ENCODE results near the gene PHF11. TPM values are rescaled to one million over a fixed set of nuclear protein-coding genes. Genes with fewer than 3 reads are reported as not detected.

The PHF11 gene
- total and polyA plus RNA-seq, 3 donors from 2014 or later = 20.7 to 41.2 (median 21.4) TPM

DNA sequence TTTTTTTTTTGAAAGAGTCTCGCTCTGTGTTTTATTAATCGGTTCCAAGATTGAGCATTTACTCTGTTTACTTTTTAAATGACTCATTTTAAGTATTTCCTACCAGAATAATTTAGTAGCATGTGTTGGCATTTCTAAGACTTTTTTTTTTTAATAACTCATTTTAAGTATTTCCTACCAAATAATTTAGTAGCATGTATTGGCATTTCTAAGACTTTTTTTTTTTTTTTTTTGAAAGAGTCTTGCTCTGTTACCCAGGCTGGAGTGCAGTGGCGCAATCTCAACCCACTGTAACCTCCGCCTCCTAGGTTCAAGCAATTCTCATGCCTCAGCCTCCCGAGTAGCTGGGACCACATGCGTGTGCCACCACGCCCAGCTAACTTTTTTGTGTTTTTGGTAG, 38.5 kb upstream of the PHF11 start:
- intact Hi-C loops (cut with DNase I; ENCODE audit: low total_unique reads) = no loop called here
- no peaks in the 10 kb centered on the region for H3K36me3 ChIP-seq (ENCODE audit: low read depth, missing control alignments)
- no peak overlapping the region for H3K4me3 ChIP-seq

DNA sequence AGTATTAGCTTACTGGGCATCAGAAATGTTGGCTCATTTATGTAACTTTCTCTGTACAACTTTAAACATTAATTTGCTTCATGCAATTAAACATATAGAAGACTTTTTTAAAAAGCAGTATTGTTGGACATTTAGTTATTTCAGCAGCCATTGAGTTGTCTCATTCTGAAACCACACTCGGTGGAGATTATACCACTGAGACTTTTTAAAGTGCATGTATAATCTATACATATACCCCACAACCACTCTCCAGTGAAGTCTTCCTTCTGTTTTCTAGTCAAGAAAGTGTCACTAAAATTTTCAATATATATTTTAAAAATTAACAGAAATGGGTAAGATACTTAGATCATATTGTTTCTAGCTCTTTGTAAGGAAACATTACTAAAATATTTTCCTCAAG, 36.2 kb upstream of the PHF11 start:
- Histone ChIP-seq H3K27ac (no peak overlapping the region), H3K4me3 (no peak overlapping the region), H3K9me3 (no peaks in the 10 kb centered on the region), H3K36me3 (ENCODE audit: low read depth, missing control alignments) (no peaks in the 10 kb centered on the region), H3K27me3 (no peaks in the 10 kb centered on the region), H3K4me1 (peaks cover 5% of the 10 kb centered on the region)
- intact Hi-C loops (cut with DNase I; ENCODE audit: low total_unique reads) = no loop called here
- whole genome bisulfite sequencing, 2 donors = 90 to 97% methylated on average over 1 of the region's 1 CpG
- TF ChIP-seq POLR2A (IDR thresholded peaks at IDR 0.05) = no peak
- TF ChIP-seq, protein P1, sequence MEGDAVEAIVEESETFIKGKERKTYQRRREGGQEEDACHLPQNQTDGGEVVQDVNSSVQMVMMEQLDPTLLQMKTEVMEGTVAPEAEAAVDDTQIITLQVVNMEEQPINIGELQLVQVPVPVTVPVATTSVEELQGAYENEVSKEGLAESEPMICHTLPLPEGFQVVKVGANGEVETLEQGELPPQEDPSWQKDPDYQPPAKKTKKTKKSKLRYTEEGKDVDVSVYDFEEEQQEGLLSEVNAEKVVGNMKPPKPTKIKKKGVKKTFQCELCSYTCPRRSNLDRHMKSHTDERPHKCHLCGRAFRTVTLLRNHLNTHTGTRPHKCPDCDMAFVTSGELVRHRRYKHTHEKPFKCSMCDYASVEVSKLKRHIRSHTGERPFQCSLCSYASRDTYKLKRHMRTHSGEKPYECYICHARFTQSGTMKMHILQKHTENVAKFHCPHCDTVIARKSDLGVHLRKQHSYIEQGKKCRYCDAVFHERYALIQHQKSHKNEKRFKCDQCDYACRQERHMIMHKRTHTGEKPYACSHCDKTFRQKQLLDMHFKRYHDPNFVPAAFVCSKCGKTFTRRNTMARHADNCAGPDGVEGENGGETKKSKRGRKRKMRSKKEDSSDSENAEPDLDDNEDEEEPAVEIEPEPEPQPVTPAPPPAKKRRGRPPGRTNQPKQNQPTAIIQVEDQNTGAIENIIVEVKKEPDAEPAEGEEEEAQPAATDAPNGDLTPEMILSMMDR (IDR thresholded peaks at IDR 0.05) = no peak
- DNase-seq = no peak

More for the DNA sequence above, 38.5 kb upstream of the PHF11 start:
- no peak for TF ChIP-seq POLR2A (IDR thresholded peaks at IDR 0.05)
- TF ChIP-seq, protein P1 (IDR thresholded peaks at IDR 0.05) = no peak
- no peaks in the 10 kb centered on the region for H3K4me1 ChIP-seq
- DNase-seq = no peak
- H3K9me3 ChIP-seq = no peaks in the 10 kb centered on the region
- H3K27me3 ChIP-seq = no peaks in the 10 kb centered on the region
- H3K27ac ChIP-seq = no peak overlapping the region
- WGBS, 2 donors = 91 to 92% methylated on average over 7 of the region's 7 CpGs

DNA sequence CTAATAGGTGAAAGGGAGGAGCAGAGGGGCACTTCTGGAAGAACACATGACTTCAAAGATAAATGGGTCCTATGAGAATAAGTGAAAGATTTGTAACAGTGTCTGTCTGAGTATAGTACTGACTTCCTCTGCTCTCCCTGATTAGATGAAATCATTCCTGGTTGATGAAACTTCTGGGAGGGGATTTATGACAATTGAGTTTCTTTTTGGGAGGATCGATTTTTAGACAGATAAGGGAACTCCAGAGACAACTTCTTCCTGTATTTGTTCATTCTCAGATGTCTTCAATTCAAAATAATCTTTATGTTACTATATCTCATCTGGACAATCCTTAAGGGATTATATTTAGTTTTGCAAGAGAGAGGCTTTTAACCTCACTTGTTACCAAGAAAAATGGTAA, 31.7 kb upstream of the PHF11 start:
- H3K27ac ChIP-seq = peak overlapping the region in 1 of 2 donors; percentile 62
- intact Hi-C loops (cut with DNase I; ENCODE audit: low total_unique reads) = no loop called here
- WGBS, 2 donors = 57 to 69% methylated on average over 1 of the region's 1 CpG

DNA sequence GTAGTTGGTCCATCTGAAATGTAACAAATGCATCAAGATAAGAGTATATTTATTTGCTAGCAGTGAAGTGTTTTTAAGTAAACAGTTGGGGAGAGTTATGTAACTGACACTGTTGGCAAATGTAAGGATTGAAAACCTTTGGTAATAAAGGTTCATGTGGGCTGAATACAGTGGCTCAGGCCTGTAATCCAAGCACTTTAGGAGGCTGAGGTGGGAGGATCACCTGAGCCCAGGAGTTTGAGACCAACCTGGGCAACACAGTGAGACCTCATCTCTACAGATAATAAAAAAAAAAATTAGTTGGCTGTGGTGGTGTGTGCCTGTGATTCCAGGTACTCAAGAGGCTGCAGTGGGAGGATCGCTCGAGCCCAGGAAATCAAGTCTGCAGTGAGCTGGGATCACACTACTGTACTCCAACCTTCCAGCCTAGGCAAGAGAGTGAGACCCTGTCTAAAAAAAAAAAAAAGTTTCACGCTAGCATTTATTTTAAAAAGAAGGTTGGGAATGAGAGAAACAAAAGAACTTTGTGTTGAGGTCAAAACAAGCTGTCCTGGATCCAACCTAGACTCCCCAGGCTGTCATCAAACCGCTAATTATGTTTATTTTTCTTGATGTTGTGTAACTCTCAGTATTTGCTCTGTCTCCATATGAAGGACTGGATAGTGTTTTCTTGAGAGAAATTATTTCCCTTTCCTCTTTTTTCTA, 31.0 kb upstream of the PHF11 start:
- no peak for DNase-seq
- Histone ChIP-seq H3K27me3 (no peaks in the 10 kb centered on the region), H3K27ac (peak overlapping the region; percentile 9 to 62), H3K36me3 (ENCODE audit: low read depth, missing control alignments) (no peaks in the 10 kb centered on the region), H3K4me1 (peaks cover 9% of the 10 kb centered on the region), H3K9me3 (no peaks in the 10 kb centered on the region), H3K4me3 (no peak overlapping the region)
- TF ChIP-seq POLR2A (IDR thresholded peaks at IDR 0.05) = no peak
- TF ChIP-seq, protein P1 (IDR thresholded peaks at IDR 0.05) = no peak
- intact Hi-C loops (cut with DNase I; ENCODE audit: low total_unique reads) = no loop called here
- WGBS, 2 donors = 42 to 59% methylated on average over 4 of the region's 4 CpGs

More for the DNA sequence above, 31.7 kb upstream of the PHF11 start:
- no peak for TF ChIP-seq POLR2A (IDR thresholded peaks at IDR 0.05)
- TF ChIP-seq, protein P1 (IDR thresholded peaks at IDR 0.05) = no peak
- no peak for DNase-seq
- no peaks in the 10 kb centered on the region for H3K36me3 ChIP-seq (ENCODE audit: low read depth, missing control alignments)
- H3K4me3 ChIP-seq = no peak overlapping the region
- no peaks in the 10 kb centered on the region for H3K9me3 ChIP-seq
- H3K27me3 ChIP-seq = no peaks in the 10 kb centered on the region
- peaks cover 9% of the 10 kb centered on the region for H3K4me1 ChIP-seq

Data from testis (tissue), 3 donors.